ENCODE measurements around the gene ALG14.
"Not testable (repeated sequence)": the region's sequence is repeated elsewhere in the genome, so short reads cannot be mapped to it uniquely, and the experiment has no call there.

Gene ALG14, protein sequence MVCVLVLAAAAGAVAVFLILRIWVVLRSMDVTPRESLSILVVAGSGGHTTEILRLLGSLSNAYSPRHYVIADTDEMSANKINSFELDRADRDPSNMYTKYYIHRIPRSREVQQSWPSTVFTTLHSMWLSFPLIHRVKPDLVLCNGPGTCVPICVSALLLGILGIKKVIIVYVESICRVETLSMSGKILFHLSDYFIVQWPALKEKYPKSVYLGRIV

DNA sequence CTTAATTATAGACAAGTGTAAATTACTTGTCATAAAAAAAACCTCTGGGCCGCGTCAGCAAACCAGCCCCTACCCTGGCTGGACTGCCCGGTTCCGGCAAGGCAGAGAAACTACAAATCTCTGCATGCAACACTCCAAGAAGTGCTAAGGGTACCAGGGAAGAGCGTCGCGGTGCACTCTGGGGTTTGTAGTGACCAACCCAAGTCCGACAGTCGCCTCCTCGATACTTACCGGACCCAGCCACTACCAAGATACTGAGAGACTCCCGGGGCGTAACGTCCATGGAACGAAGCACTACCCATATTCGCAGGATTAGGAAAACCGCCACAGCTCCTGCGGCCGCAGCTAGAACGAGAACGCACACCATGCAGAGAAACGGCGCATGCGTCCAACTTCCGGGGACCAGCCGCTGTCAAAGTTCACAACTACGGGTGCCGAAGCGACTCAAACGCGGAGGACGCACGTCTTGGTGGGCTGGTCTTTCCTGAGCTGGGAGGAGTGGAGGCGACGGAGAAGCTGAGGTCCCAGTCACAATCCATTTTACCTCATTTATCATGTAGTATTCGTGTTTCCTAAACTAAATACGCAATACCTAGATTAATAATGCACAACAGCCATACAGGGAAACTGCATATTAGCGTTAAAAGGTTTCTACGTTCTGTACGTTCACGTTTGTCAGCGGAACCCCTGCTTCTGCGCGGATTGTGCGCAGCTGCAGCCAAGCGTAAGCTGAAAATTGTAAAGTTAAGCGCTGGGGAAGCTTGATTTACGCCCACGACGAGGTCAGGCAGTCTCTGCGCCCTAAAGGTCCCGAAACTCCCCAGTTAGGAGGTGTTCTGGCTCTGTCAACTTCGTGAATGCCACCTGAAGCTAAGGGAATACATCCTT lies at the start of gene ALG14:
ALG14 (minus strand) TSS at position 420 of the 888 bp plus-strand sequence; CDS start at position 367, 53 bp downstream.
- peak; percentile 90 for DNase-seq

DNA sequence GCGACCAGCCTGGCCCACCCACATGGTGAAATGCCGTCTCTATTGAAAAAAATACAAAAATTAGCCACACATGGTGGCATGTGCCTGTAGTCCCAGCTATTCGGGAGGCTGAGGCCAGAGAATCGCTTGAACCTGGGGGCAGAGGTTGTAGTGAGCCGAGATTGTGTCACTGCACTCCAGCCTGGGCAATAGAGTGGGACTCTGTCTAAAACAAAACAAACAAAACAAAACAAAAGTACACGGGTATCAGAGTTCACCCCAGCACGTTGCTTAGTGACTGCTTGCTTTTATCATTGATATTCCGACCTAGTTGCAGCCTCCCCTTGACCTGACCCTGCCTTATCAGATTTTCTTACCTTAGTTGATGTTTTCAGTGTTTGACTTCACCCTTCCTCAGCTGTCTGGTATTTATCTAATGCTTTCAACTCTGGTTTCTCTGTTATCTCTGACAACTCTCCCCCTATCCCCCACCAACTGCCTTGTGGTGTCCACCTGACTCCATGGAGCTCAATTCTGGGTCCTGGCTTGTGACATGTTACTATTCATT lies 49.5 kb upstream of the ALG14 start:
- DNase-seq: no peak

DNA sequence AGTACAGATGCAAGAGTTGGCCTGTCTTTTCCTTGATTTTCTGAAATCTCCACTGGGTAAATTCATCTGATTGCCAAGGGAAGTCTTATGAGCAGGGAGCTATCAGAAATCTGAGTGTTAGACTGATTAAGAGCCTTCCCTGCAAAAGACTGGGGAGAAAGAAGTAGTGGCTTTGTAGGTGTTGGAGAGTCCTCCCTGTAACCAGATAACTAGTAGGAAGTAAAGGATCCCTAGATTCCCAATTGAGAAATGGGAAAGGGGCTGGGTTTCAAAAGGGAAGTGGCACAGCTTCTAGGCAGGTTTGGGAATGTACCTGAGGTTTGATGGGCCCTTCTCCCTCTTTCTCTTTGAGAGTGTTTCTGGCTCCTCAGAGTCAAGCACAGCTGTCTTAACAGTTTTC lies 46.5 kb upstream of the ALG14 start:
- DNase-seq: no peak

DNA sequence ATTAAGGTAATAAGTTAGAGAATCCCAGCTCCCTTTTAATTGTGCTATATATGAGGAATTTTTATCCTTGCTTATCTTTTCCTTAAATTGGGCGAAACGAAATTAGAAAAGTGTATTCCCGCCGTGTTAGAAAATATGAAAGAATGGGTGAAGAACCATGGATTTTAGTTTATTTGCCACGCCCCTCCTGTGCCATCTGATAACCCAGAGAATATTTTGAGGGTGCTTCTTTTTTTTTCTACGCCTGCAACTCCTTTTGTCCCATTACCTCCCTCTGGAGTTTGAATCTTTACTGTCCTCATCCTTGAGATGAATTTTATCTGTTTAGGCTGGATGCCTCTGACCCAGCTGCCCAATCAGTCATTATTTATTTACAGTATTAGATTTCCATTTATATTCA lies 46.0 kb upstream of the ALG14 start:
- no peak for DNase-seq

DNA sequence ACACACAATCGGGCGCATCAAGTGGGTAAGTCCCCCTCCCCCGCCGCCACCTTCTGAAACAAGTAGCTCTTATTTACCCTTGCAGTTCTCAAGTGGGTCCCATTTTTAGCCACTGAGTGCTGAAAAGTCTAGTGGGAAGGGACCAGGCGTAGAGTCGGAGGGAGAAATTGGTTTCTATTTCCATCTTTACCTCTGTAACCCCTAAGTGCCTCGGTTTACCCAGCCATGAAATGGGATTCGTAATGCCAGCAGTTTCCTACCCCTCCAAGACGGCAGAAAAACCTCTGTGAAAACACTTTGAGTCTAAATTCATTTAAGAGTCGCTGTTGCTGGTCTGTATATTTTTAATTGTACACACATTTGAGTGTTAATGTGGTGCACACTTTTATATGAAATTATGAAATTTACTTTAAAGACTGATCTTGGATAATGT lies 45.3 kb upstream of the ALG14 start:
- no peak for DNase-seq

DNA sequence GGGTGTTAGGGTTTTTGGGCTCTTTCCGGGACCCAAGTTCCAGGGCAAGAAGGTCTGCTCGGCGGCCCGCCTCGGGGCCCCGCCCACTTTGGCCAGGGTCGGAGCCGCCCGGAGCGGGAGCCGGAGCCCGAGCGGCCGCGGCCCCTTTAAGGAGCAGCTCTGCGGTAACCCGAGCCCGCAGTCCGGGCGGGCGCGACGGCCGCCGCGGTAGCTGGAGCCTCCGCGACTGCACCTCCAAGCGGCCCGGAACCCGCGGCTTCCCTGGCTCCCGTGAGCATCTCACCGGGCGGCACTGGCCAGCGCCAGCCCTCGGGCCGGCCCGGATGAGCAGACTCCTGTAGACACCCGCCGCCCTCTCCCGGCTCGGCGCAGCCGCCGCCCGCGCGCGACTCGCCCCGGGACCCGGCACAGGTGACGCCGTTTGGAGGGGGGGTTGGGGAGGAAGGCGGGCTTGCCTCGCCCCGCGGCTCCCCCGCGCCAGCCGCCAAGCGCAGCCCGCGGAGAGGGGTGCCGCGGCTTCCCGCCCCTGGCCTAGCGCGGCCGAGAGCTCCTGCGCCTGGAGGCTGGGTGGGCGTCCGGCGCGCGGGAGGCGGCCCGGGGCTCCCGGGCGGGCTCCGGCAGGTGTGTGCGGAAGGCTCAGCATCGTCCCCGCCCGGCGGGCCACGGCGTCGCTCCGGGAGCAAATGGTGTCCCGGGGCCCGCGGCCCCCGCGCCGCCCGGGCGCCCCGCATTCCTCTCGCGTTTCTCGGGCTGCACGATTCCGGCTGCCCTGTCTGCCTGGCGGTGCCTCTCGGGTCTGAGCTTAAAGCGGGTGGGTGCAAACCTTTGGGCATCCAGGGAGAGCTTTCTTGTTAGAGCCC lies 44.7 kb upstream of the ALG14 start, which contains the start of gene TLCD4:
TLCD4 (plus strand) TSS at position 149 of the 860 bp plus-strand sequence. CDS start 26,547 bp downstream, outside the sequence.
- DNase-seq: peak; percentile 26

DNA sequence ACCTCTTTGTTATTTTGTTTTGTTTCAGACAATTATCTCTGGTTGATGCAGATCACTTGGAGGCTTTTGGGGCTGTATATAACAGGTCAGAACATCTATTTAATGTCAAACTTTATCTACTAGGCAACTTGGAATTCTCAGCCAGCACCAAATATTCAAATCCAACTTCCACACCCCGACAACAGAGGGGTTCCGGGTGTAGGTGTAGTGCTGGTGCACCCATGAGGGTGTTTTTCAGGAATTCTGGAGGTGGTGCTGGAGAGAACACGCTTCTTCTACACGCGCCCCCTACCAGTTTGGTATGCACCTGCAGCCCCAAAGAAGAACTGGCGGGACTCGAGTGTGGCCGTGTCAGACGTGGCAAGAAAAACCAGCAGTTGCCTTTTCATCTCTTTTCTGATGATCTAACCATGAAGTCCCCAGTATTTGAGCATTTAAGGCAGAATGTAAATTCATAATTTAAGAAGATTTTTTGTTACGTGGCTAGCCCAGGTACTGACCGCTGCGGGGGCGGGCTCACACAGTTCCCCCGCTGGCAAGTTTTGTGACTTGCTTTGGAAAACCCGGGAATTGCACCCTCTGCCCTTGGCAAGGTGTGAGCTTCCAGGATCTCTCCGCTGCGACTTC lies 43.9 kb upstream of the ALG14 start:
- peak; percentile 40 for DNase-seq

DNA sequence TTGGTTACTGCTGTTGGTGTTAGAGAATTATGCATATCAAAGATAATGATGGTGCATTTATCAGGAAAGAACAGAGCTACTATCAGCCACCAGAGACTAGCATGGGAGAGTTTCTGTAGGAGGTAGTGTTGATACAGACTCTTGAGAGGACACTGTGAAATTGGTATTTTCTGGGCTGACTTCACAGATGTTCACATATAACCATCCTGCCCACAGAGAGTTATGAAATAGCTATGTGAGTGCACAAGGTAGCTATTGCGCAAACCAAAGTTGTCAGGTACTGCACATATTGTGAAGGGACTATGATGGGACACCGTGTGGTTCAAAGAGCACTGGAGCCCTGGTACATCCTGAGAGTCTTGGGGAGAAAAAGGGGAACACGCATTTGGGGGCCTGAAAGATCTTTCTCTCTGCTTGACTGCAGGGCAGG lies 43.0 kb upstream of the ALG14 start:
- DNase-seq: no peak

DNA sequence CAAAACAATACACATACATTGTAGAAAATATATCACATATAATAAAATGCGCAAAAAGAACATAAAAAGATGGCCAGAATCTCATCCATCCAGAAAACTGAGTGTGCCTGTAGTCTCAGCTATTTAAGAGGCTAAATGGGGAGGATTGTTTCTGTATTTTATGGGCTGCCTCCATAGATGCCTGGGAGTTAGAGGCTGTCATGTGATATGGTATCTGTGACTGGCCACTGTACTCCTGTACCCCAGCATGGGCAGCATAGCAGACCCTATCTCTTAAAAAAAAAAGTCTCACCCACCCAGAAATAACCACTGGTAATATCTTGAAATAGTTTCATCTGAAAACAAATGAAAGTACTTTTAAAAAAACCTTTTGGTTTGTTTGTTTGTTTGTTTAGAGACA lies 40.9 kb upstream of the ALG14 start:
- no peak for DNase-seq

DNA sequence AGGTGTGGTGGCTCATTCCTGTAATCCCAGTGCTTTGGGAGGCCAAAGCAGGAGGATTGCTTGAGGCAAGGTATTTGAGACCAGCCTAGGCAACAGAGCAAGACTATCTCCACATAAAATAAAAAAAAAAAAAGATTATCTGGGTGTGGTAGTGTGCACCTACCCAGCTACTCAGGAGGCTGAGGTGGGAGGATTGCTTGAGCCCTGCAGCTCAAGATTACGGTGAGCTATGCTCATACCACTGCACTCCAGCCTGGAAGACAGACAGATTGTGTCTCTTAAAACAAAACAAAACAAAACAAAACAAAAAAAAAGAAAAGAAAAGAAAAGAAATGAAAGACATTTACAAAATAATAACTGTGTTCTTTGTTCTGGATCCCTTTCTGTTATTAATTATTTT lies 38.3 kb upstream of the ALG14 start:
- no peak for DNase-seq

DNA sequence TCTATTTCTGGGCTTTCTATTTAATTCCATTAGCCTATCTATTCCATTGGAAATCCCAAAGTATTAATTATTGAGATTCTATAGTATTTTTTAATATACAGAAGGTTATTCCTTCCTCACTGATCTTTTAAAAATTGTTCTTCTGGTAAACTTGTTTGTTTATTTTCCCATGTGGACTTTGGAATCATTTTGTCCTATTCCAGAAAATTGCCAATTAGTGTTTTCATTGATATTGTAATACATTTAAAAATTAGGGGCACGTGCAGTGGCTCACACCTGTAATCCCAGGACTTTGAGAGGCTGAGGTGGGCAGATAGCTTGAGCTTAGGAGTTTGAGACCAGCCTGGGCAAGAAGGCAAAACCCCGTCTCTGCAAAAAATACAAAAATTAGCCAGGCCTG lies 36.0 kb upstream of the ALG14 start:
- no peak for DNase-seq

DNA sequence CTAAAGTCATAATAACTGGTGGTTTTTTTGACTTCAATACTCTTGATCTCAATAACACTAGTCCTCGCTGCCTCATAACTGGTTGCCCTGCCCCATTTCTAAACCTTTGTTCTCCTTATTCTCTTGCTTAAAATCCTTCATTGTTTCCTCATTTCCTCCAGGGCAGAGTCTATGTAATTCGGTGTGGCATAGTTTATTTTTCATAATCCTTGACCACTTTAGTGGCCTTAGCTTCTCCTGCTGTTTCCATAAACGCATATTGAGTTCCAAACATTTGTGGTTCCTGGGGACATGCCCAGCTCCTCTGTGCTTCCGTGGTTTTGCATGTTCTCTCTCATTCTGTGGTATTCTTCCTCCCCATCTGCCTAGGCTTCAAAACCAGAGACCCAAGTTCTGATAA lies 25.4 kb upstream of the ALG14 start:
- DNase-seq: no peak

DNA sequence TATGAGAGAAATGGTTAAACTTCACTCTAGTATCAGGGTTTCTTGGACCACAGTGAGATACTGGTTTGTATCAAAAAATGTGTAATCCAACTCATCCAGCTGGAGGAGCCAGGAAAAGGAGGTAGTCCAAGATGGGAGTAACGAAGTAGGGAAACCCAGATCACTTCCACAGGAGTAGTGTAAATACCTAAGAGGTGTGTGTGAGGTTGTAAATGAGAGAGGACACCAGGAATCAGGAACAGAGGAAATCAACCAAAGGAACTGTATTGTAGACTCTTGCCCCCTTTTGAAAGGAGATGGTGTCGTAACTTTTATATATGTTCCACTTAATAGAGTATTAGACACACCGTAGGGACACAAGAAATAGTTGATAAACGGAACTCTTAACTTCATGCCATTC lies 24.7 kb upstream of the ALG14 start:
- no peak for DNase-seq

DNA sequence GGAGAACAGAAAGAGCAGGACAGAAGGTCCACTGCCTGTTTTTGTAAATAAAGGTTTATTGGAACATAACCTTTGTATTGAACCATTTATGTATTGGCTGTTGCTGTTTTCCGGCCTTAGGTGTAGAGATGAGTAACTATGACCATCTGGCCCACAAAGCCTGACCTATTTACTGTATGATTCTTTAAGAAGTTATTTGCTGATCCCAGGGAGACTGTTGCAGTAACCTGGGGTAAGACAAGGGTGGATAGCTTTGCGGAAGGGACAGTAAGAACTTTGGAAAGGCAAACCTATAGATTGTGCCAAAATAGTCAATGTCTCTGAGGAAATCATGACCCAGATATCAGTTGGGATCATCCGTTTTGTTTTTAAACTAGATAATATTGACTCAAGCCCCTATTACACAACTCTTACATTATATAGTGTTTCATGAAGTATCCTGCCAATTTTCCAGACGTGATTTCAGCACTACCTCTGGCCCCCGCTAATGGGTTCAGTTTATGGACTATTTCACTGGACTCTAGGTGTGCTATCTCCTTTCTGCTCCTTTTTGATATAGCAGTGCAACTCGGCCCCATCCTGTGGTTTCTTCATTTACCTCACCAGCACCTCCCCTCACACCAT lies 23.6 kb upstream of the ALG14 start:
- no peak for DNase-seq

DNA sequence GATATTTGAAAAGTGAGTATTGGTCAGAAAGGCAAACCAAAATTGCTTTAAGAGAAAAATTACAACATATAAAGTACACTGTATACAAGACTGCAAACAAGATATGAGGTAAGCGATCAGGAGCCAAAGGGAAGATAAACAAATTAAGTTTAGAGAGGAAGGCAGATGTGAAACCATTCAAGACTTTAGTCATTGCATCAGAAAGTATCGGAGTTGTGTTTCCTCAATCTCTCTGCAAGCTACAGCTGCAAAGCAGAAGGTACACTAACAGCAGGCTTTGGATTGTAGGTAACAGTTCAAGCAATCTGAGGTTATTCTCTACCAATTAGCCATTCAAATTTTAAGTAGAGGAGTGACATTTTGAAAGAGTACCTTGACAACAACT lies 23.1 kb upstream of the ALG14 start:
- no peak for DNase-seq

DNA sequence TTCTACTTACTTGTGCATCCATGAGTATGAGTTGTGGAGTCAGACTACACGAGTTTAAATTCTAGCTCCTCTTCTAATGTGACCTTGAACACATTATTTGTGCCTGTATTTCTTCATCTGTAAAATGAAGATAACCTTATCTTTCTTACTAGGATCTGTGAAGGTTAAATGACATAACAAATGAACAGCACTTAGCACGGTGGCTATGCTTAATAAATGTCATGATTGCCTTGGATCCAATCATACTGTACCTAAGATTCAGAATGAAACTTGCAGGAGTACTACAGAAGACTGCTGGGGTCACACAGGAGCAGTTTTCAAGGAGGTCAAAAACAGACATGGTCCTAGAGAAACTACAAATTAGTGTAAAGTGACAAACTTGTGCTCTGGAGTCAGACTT lies 22.2 kb upstream of the ALG14 start:
- no peak for DNase-seq

DNA sequence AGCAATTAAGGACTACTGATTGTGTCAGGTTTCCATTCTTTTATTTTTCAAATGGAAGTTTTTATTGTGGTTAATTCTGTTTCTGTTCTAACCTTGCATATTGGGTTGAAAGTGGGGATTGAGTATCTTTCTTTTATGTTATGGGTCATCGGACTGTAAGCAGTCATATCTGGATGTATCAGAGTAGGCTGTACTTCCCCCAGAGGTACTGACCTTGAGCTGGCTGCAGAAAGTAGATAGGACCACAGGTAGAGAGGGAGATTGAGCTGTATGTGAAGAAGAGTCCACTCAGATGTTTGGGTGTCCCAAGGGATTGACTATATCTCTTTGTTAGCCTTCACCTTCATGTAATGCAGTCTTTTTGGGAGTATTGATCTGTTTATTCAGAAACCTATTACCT lies 20.5 kb upstream of the ALG14 start:
- DNase-seq: no peak

DNA sequence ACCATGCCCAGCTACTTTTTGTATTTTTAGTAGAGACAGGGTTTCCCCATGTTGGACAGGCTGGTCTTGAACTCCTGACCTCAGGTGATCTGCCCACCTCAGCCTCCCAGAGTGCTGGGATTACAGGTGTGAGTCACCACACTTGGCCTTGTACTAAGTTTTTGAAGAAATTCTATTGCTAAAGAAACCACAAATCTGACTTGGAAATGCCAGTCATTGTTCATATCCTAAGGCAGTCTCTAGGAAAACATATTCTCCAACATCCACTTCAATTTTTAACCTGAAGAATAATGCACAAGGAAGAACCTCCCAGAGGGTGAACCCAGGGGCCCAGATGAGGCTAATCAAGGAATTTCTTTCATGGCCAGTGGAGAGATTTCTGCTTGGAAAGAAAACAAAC lies 20.1 kb upstream of the ALG14 start:
- not testable (repeated sequence) for DNase-seq

DNA sequence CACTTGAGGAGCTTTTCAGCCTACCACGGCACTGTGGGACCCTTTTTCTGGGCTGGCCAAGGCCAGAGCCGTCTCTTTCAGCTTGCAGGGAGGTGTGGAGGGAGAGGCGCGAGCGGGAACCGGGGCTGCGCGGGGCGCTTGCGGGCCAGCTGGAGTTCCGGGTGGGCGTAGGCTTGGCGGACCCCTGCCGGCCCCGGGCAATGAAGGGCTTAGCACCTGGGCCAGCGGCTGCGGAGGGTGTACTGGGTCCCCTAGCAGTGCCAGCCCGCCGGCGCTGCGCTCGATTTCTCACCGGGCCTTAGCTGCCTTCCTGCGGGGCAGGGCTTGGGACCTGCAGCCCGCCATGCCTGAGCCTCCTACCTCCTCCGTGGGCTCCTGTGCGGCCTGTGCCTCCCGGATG lies 18.5 kb upstream of the ALG14 start:
- not testable (repeated sequence) for DNase-seq

DNA sequence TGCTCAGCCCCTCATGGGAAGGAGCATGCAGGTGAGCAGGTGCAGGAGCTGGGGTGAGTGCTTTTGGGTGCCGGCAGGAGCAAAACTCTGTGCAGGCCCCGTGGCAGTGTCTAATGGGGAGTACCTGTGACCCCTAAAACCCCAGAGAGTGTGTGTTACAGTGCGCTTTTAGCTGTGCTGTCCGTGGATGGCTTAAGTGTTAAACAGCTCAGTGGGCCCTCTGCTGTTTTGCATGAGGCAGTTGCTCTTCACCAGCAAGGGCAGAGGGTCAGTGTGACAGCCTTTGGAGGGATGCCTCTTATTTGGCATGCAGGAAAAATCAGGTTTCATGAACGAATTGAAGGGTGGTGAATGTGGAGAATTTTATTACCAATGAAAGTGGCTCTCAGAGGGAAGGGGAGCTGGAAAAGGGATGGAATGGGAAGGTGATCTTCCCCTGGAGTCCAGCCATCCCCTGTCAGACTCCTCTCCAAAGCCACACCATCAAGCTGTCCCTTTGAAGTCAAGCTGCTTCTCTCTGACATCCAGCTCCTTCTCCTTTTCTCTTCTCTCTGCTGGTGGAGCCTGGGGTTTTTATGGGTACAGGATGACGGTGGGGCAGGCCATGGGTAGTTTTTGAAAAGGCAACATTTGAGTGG lies 17.0 kb upstream of the ALG14 start:
- no peak for DNase-seq

DNA sequence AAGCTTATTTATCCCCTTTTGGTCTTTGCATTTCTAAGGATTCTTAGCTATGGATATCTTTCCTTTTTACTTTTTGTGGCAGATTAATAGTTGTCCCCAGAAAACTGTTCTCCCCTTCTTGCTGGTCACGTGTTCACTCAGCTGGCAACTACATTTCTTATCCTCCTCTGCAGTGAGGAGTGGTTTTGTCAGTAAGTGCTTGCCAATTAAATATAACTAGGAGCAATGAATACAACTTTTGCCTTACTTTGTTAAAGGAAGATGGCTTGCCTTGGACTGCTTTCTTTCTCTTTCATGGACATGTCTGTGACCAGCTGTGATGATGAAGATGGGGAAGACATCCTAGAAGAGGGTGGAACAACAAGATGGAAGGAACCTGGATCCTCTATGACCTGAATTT lies 15.6 kb upstream of the ALG14 start:
- no peak for DNase-seq
